IPS DF 4.7 (cell line): Measurements from ENCODE around the gene ZNF516.
"Not testable (repeated sequence)": the region's sequence is repeated elsewhere in the genome, so short reads cannot be mapped to it uniquely, and the experiment has no call there.

Experiments
- DNase-seq: peaks from one replicate; pipeline ENCODE4 v3.0.0-alpha.2; 2013; ENCODE audit warnings: low spot score; ENCODE audit errors: extremely low read depth

Gene ZNF516, protein sequence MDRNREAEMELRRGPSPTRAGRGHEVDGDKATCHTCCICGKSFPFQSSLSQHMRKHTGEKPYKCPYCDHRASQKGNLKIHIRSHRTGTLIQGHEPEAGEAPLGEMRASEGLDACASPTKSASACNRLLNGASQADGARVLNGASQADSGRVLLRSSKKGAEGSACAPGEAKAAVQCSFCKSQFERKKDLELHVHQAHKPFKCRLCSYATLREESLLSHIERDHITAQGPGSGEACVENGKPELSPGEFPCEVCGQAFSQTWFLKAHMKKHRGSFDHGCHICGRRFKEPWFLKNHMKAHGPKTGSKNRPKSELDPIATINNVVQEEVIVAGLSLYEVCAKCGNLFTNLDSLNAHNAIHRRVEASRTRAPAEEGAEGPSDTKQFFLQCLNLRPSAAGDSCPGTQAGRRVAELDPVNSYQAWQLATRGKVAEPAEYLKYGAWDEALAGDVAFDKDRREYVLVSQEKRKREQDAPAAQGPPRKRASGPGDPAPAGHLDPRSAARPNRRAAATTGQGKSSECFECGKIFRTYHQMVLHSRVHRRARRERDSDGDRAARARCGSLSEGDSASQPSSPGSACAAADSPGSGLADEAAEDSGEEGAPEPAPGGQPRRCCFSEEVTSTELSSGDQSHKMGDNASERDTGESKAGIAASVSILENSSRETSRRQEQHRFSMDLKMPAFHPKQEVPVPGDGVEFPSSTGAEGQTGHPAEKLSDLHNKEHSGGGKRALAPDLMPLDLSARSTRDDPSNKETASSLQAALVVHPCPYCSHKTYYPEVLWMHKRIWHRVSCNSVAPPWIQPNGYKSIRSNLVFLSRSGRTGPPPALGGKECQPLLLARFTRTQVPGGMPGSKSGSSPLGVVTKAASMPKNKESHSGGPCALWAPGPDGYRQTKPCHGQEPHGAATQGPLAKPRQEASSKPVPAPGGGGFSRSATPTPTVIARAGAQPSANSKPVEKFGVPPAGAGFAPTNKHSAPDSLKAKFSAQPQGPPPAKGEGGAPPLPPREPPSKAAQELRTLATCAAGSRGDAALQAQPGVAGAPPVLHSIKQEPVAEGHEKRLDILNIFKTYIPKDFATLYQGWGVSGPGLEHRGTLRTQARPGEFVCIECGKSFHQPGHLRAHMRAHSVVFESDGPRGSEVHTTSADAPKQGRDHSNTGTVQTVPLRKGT

DNA sequence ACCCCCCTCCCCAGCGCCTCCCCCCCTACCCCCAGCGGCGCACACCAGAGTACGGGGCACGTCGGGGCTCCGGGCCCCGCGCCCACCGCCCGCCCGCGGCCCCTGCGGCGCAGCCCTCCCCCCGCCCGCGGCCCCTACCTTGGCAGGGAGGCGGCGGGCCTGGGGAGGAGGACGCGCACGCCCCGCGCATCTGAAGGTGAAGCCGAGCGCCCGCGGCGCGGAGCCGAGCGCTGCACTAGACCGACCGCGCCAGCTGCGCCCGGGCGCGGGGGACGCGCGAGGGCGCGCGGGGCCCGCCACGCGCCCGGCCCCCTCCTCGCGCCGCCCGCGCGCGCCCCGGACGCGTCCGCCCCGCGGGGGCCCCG lies at the start of gene ZNF516:
TSS of gene ZNF516 (minus strand) at position 237 of the 365 bp plus-strand sequence. CDS start 52,188 bp downstream, outside the sequence.
- no peak for DNase-seq

DNA sequence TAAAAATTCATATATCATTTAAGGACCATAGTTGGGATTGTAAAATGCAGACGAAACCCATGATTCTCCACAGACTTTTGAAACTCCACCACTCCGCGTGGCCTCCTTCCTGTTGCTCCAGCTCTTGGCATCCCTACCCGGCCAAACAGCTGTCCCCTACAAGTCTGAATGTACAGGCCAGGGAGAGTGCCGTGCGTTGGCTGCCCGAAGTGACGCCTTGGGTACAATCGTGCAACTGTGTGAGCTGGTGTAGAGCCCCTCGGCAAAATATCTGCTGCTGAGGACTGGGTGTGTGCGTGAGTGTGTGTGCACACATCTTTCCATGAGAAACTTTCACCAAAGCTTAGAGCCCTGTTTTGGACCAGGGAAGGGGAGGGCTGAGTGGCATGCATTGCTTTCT lies 43.8 kb upstream of the ZNF516 start:
- no peak for DNase-seq

DNA sequence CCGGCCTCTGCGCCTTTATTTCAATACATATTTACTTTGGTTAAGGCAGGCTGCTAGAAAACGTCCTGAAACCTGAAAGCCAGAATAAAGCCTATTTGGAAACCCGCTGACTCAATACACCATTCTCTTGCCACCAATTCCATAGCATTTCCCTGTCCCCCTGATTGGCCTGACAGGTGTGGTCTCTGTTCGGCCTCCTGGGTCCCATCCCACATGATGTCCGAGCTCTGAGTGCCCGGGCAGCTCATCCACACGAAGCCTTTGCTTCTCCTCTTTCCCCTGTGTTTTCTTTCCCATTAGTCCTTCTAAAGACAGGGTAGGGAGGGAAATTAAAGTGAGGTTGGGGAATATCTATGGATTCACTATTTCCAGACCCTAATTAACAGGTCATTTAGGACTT lies 42.6 kb upstream of the ZNF516 start:
- no peak for DNase-seq

DNA sequence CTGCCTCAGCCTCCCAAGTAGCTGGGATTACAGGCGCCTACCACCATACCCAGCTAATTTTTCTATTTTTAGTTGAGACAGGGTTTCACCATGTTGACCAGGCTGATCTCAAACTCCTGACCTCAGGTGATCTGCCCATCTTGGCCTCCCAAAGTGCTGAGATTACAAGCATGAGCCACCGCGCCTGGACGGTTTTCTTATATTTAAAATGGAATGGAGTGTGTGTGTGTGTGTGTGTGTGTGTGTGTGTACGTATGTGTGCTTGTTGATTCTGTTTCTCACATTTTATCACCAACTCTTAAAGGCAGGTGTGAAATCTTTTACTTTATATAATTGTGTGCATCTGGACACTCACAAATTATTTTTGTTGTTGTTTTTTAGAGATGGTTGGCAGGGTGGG lies 41.6 kb upstream of the ZNF516 start:
- DNase-seq = not testable (repeated sequence)

DNA sequence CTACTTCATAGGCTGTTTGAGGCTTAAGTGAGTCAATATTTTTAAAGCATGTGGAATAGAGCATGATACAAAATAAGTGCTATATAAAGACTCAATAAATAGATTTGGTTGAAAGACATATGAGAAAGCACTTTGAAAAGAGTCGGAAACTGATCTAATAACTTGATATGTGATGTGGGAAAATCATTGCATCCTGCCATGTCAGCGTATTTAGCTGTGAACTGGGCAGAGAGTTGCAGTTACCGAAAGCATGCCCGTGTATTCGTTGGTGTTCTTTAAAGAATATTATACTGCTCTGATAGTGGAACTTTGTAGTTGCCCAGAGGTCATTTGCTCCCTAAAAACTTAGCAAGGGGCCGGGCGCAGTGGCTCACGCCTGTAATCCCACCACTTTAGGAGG lies 37.8 kb upstream of the ZNF516 start:
- no peak for DNase-seq

DNA sequence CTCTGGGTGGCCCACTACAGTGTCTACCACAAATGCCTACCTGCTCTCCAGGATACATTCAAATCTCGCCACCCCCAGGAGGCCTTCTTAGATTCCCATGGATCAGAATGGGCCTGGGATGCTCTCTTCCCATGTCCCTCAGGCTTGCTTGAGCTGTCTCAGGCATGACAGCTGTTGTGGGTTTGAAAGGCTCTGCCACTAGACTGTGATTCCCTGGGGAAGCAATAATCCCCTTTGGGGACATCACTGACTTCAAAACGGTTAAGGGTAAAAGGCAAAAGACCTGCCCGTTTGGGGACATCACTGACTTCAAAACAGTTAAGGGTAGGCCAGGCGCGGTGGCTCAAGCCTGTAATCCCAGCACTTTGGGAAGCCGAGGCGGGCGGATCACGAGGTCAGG lies 35.8 kb upstream of the ZNF516 start:
- no peak for DNase-seq

DNA sequence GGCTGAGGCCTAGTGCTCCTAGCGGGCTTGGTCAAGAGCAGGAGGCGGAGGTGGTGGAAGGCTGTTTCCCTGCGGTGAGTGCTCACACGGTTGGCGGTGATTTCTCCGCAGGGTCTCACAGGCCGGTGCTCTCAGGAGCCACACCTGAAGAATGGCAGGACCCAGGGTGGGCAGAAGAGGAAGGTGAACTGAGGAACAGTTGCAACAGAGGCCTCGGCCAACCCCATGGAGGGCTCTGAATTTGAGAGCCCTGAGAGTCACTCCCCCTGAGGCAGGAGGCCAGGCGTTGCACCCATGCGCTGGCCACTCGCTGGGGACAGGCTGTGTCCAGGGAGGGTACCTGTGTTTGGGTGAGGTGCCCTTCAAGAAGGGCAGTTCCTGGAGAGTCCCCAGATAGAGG lies 35.3 kb upstream of the ZNF516 start:
- DNase-seq = no peak

DNA sequence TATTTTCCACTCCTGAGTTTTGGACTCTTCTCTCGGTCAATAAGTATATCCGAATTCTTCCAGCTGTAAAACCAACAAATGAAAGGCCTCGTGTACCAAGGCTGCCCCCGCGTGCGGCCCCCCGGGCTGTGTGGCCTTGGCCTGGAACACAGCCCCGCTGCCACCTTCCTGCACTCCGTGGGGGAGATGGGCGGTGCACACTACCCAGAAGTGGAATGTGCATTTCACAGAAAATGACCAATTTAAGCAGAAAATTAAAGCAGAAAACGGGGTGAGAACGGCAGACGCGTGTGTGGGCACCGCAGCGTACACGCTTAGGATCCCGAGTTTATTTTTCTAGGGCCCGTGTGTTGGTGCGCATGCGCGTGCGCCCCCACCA lies 34.4 kb upstream of the ZNF516 start:
- DNase-seq = no peak

DNA sequence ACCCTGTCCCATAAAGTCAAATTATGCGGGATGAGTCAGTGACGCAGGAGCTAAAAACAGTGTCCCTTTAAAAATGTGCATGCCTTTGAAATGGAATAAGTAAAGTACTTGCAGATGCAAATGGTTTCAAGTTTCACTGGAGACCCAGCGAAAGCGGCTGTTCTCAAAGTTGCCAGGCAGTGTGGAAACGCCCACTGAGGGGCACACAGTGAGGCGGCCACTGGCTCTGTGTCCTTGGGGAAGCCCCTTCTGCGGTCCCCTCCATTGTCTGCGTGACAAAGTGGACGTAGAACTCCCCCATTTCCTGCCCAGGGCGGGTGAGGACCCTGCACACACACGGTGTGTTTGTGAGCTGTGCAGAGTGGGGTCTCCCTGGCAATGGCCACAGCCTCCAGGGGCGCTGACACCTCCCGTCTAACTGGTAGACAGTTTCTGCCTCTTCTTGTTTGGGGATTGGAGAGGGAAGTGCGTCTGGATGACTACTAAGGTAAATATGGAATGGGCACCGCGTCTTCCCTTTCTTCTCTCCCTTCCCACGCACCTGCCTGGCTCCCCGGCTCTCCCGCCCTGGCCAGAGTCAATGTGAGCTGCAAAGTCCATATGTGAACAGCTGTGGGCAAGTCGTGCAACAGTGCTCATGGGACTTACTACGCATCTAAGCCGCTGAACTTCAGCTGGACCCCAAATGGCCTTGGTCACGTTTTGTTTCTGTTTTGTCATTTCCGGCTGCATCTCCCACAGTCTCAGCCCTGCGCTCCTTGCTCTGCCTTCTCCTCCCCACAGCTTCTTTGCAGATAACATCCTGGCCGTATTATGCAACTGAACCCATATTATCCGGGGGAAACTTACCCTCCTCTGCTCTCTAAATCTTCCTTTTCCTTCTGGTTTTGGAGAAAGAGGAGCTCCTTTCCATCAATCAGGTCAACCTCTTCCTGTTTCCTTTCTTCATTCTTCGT lies 33.7 kb upstream of the ZNF516 start:
- no peak for DNase-seq

DNA sequence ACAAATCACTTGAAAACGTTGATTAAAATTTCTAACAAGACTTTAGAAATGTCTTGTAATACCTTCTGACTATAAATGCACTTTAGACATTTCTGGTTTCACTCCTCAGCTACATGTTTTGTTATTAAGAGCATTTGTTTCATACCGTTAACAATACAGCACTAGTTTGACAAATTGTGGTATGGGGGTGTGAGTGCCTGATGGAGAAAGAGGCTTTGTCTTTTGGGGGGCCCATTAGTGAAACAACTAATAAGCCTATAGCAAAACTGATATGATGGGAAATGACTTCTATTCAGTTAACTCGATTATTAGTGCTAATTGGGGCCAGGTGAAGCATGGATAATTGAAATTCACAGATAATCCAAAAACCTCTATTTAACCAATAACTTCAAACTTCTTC lies 30.9 kb upstream of the ZNF516 start:
- DNase-seq = no peak

DNA sequence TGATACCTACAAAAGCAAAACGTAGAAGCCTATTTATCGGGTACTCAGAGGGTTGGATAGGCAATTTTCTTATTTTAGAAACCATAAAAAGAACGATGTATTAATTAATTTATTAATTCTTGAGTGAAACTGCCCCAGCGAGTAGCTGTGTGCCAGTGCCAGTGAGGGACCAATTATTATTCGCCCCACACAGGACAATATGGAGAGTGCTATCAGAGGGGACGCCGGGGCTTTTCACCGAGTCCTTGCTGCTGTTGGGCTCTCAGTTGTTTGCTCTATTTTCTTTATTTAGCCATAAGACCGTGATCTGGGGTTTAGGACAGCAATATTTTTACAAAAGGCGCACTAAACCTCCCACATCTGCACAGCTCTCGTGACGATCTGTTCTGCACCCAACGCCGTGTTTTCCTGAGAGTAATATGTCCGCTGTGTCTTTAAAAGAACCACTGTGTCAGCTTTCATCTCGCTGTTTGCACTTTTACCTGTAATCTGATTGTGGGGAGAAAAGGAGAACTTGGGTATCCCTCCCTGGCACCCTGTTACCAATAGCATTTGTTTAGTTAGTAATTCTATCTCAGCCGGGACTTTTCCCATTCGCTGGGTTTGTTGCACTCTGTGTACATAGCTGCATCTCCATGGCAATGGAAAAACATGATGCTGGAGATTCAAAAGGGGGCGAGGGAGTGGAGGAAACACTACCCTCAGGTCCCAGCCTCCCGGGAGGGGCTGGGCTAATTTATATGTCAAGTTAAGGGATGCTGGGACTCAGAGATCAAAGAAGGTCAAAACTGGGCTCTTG lies 30.1 kb upstream of the ZNF516 start:
- no peak for DNase-seq

DNA sequence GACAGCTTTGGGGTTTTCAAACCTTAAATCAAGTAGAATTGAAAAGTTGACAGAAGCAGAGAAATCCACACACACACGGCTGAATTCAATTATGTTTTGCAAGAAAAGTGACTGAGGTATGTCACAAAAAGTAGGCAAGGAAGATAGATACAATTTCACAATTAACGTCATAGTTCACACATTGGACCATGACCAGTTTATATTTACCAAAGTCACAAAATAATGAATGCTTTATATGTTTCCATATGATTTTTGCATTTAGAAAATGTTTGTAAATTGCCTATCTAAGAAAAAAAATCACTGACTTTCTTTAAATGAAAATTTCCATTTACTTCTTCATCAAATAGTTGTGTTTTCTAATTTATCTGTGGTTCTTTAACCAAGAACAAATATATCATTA lies 29.4 kb upstream of the ZNF516 start:
- no peak for DNase-seq

DNA sequence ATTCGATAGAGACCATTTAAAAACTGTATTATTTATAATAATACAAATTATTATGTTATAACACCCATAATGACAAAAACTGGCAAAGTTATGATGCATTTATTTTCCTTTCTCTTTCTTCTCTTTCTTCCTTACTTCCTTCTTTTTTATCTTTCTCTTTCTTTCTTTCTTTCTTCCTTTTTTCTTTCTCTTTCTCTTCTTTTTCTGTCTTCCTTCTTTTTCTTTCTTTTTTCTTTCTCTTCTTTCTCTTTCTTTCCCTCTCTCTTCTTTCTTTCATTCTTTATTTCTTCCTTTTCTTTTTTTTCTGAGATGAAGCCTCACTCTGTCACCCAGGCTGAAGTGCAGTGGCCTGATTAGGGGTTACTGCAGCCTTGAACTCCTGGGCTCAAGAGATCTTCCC lies 27.5 kb upstream of the ZNF516 start:
- DNase-seq = no peak

DNA sequence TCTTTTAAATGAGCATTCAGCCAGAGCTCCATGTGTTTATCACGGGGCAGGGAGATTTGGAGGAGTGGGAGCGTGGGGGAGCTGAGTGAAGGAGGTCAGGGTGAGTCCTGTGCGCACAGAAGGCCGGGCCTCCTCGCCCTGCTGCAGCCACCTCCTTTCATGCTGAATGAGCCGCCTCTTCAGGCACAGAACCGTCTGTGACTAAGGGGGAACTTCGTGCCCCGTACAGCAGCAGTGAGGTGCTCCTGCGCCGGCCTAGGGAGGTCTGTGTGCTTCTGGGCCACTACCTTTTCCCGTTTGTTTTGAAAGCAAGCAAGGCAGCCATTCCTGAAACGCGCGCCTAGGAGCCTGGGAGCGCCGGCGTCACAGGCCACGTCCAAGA lies 27.1 kb upstream of the ZNF516 start:
- no peak for DNase-seq

DNA sequence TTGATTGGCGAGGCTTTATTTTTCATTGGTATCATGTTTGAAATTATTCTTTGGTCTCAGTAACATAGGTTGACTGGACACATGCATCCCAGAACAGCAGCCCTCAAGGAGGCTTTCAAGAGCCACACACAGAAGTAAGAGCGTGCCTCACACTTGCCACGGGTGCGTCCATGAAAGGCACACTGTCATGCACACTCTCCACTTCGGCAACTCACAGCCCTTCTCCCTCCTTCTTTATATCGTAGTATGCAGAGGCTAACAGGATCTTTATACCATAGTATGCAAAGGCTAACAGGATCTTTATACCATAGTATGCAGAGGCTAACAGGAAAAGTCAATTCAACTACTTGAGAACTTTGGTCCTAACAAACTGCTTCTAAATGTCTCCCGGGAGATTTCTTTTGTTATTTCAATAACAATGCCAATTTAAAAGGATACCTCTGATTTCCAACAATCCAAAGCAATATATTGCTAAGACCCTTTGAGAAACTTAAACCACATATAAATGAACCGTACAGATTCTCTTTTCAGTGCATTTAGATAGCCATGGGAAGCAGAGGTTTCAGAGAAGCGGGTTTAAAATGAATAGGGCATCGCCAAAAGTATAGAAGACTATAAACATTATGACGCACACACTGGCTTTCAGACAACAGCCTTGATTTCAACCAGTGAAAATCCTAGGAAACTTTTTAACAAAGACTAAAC lies 26.5 kb upstream of the ZNF516 start:
- no peak for DNase-seq

DNA sequence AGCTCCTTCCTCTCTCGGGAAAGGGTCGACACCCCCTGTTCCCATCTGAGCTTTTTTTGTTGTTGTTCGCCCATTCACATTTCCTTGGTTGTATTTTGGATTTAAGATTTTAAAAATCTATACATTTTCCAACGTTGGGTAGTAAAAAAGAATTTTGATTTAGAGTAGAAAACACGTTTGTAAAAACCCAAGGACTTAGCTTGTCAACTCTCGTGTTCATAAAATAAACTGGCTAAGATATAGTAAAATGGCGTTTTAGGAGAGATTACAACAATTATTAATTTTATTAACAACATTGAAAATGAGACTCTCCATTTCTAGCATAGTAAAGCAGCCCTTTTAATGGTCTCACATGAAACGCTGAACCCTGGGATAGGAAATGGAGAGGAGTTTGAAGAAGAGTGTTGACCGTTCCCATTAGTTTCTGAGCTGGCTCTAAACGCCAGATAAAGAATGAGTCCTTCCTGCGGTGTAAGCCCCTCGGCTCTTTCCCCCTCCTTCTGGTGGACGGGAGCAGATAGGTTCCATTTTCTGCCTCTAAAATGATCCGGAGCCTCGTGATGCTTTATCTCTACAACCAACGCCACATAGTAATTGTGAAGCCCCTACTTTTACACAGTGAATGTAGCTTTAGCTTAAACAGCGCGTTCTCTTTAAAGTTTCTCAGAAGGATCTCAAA lies 24.0 kb upstream of the ZNF516 start:
- DNase-seq = no peak

DNA sequence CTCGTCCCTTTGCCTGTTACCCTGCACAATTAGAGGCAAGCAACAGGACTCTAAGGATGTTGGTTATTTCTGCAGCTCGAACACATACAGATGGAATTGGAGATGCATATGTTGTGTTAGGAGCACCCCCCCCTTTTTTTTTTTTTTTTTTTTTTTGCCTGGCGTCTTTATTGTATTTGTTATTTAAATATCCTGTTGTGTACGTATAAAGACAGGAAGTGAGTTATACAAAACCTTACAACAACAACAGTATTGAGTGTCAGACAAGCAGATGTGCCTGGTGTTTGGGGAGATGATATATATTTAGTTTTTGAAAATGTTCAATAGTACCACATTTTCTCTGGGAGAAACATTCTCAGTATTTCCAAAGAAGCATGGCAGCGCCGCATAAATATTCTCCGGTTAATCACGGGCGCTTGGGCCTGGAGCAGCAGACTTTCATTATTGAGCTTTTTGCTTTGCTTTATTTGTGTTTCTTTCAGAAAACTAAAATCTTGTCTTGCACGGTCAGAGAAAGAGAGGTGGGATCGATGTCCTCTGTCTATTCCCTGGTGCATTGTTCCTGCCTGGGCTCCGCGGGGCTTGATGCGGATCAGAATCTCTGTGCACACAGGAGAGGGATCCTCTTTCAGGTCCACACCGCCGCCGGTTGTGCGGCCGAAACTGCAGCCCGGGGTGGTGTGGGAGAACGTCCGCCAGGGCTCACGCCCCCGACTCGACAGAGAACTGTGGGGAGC lies 23.2 kb upstream of the ZNF516 start:
- DNase-seq = no peak

DNA sequence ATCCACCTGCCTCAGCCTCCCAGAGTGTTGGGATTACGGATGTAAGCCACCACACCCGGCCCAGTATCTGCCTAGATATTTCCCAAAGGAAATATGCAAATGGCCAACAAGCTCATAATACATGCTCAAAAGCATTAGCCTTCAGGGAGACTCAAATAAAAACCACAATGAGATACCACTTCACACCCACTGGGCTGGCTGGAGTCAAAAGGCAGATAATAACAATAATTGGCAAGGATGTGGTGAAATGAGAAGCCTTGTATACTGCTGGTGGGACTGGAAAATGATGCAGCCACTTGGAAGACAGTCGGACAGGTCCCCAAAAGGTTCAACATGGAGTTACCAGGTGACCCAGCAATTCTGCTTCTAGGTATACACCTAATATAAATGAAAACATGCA lies 20.5 kb upstream of the ZNF516 start:
- no peak for DNase-seq
